Naive thymus-derived CD4-positive, alpha-beta T cell (primary cell): Measurements from ENCODE around the gene CENPV. TPM values are rescaled to one million over a fixed set of nuclear protein-coding genes. Genes with fewer than 3 reads are reported as not detected.
"Not testable (repeated sequence)": the region's sequence is repeated elsewhere in the genome, so short reads cannot be mapped to it uniquely, and the experiment has no call there.

Experiments used
- ATAC-seq: fragments of 150-1000 bp; cut with Tn5 transposase; 2 replicates; pipeline ENCODE4 v1.10.0; 2021; ENCODE audit warnings: mild to moderate bottlenecking, moderate library complexity
- CTCF ChIA-PET: fragments of 350-600 bp; sonication (Branson Sonifier 250); formaldehyde crosslinking; loops from one replicate; lab custom pipeline; 2021; ENCODE audit warnings: antibody characterized with exemption; lab: Charles Lee
- POLR2A ChIA-PET: fragments of 350-600 bp; sonication (Branson Sonifier 250); formaldehyde crosslinking; loops from one replicate; lab custom pipeline; 2021; ENCODE audit warnings: antibody characterized with exemption, inconsistent platforms; lab: Charles Lee
- DNase-seq, 9 donors: peaks; one replicate each; pipeline versions ENCODE4 v3.0.0 to v3.0.0-alpha.2; 2020 to 2022; ENCODE audit warnings: mixed read lengths in 1 of 9
- H3K27ac ChIP-seq: one replicate; pipeline ENCODE4 v1.7.0; 2013; ENCODE audit warnings: mild to moderate bottlenecking, low read depth, low read length, moderate library complexity
- H3K27me3 ChIP-seq, 2 donors: one replicate each; pipeline ENCODE4 v1.7.0; 2013; ENCODE audit warnings: low read length in 2 of 2, mild to moderate bottlenecking in 2 of 2, moderate library complexity in 2 of 2; ENCODE audit not compliant: control insufficient read depth in 2 of 2, insufficient read depth in 2 of 2
- H3K36me3 ChIP-seq, 3 experiments: 1 replicate in 2 of 3; 2 replicates in 1 of 3; pipeline ENCODE4 v1.7.0; 2013; ENCODE audit warnings: low read length in 3 of 3, mild to moderate bottlenecking in 3 of 3, moderate library complexity in 1 of 3; ENCODE audit not compliant: insufficient read depth in 3 of 3, control insufficient read depth in 2 of 3
- H3K4me1 ChIP-seq, 2 donors: one replicate each; pipeline ENCODE4 v1.7.0; 2013; ENCODE audit warnings: low read length in 2 of 2, mild to moderate bottlenecking in 2 of 2, moderate library complexity in 1 of 2; ENCODE audit not compliant: control insufficient read depth in 2 of 2, insufficient read depth in 2 of 2
- H3K4me3 ChIP-seq: 2 replicates; pipeline ENCODE4 v1.7.0; 2013; ENCODE audit warnings: mild to moderate bottlenecking, low read length
- H3K9me3 ChIP-seq, 3 experiments: 1 replicate in 2 of 3; 2 replicates in 1 of 3; pipeline ENCODE4 v1.7.0; 2013; ENCODE audit warnings: low read length in 3 of 3; ENCODE audit not compliant: control insufficient read depth in 2 of 3
- H3K27ac Mint-ChIP-seq, 9 donors: one replicate each; pipeline ENCODE4 v1.8.0; 2020 to 2022; ENCODE audit warnings: mixed read lengths in 9 of 9, mild to moderate bottlenecking in 8 of 9, moderate library complexity in 5 of 9, inconsistent platforms in 2 of 9
- H3K27me3 Mint-ChIP-seq, 5 donors: one replicate each; pipeline ENCODE4 v1.8.0; 2021 to 2022; ENCODE audit warnings: mixed read lengths in 5 of 5, mild to moderate bottlenecking in 1 of 5
- H3K36me3 Mint-ChIP-seq, 5 donors: one replicate each; pipeline ENCODE4 v1.8.0; 2020 to 2022; ENCODE audit warnings: mixed read lengths in 5 of 5, mild to moderate bottlenecking in 3 of 5, inconsistent platforms in 1 of 5
- H3K4me1 Mint-ChIP-seq, 7 donors: one replicate each; pipeline ENCODE4 v1.8.0; 2020 to 2022; ENCODE audit warnings: mixed read lengths in 7 of 7, mild to moderate bottlenecking in 3 of 7, inconsistent platforms in 1 of 7
- H3K4me3 Mint-ChIP-seq, 10 donors: one replicate each; pipeline ENCODE4 v1.8.0; 2020 to 2022; ENCODE audit warnings: mild to moderate bottlenecking in 10 of 10, mixed read lengths in 10 of 10, moderate library complexity in 6 of 10, inconsistent platforms in 2 of 10
- H3K9me3 Mint-ChIP-seq, 11 donors: one replicate each; pipeline ENCODE4 v1.8.0; 2020 to 2022; ENCODE audit warnings: mixed read lengths in 11 of 11, mild to moderate bottlenecking in 4 of 11, inconsistent platforms in 1 of 11, moderate library complexity in 1 of 11
- intact Hi-C, 2 donors: fragments of 100-400 bp; cut with micrococcal nuclease; formaldehyde crosslinking; loops; one replicate each; pipeline ENCODE4 v1.15.1; 2023
- polyA plus RNA-seq, 2 donors: library from polyadenylated mRNA; unstranded; fragments of 300-500 nt; fragmentation: Illumina TruSeq; gene quantifications; one replicate each; pipeline ENCODE4 v1.2.3, GENCODE V29; 2021
- total RNA-seq, 6 experiments: library from RNA in 5 of 6; stranded (reverse) in 5 of 6; gene quantifications; 1 replicate in 5 of 6; 2 replicates in 1 of 6; pipeline ENCODE4 v1.2.3 and lab custom pipeline; 2021 to 2026

CENPV gene
- total and polyA plus RNA-seq, 7 experiments from 2014 or later = 9.8 to 30.3 (median 22.2) TPM

DNA sequence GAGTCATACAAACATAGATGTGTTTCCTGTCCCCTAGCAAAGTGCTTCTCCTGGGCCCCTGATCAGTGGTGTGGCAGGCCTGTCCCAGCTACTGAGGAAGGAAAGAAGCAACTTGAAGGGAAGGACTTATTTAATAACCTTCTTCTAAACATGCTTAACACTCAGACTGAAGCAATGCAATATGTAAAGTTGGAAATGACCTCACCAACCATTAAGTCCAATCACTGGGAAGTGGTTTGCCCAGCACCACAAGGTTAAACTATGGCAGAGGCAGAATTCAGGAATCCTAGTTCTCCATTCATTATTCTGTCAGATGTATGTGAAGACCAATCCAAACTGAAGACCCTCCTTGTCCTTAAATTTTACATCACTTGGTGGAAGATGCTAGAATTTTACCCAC is 39.1 kb downstream of the CENPV start:
- DNase-seq (no peak), ATAC-seq (no peak)
- Histone ChIP-seq H3K4me3 (no peak overlapping the region), H3K27me3 (no peaks in the 10 kb centered on the region), H3K27ac (no peak overlapping the region), H3K4me1 (peaks cover 0 to 5% of the 10 kb centered on the region in 2 donors), H3K9me3 (no peaks in the 10 kb centered on the region), H3K36me3 (peaks cover 0 to 34% (median 3%) of the 10 kb centered on the region in 3 experiments)
- ChIA-PET POLR2A (no interaction called here), CTCF (interaction anchor here (0.6 kb wide), 1 partner anchor 430 kb away, joined by 3 read pairs; no protein-coding TSS in a partner anchor)
- peaks cover 6 to 56% (median 28%) of the 10 kb centered on the region in 5 donors for H3K36me3 Mint-ChIP-seq
- peaks cover 7 to 20% (median 12%) of the 10 kb centered on the region in 7 donors for H3K4me1 Mint-ChIP-seq
- H3K27ac Mint-ChIP-seq = no peak overlapping the region
- H3K4me3 Mint-ChIP-seq = no peak overlapping the region
- intact Hi-C loops = no loop called here
- no peaks in the 10 kb centered on the region for H3K27me3 Mint-ChIP-seq
- peaks cover 0 to 1% (median 0%) of the 10 kb centered on the region in 11 donors for H3K9me3 Mint-ChIP-seq

DNA sequence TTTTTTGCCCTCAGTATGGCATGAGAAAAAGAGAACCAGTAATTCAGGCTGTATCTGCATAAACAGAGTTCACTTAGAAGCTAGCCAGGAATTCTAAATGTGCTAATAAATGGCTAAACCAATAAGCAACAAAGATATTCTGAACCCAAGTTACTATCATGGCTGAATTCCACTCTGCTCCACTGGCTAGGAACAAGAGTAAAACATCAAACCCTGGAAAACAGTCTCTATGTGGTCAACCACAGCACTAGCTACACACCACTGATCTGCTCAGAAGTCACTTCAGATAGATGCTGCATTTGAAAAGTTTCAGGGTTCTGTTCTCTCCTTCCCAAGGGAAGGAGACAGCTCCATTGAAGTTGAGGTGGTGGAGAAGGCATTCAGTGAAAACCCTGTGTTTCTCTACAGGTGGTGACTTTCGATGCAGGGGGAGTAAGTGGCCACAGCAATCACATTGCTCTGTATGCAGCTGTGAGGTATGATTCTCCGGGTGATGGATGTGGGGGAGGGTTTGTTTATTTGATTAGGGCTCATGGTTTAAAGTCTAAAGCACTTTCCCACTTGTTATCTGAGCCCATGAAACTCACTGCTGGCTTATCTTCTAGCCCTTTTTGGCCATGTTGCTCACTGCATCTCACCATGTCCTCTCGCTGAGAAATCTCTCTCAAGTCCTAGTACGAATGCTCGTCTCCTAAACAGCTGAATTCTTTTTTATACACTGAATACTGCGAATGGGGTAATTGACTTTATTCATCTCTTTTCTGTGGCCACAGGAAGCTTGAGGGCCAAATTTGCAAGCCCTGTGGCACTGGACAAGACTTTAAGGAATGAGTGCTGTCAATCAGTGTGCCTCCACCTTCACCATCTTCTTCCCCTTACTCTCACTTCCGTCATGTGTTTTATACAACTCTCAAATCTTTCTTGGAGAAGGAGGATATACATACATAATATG is 39.9 kb downstream of the CENPV start:
- H3K36me3 ChIP-seq = peaks cover 0 to 33% (median 3%) of the 10 kb centered on the region in 3 experiments
- Mint-ChIP-seq H3K4me1 (peaks cover 7 to 20% (median 12%) of the 10 kb centered on the region in 7 donors), H3K27ac (peak overlapping the region in 2 of 9 donors; percentile 37 to 48), H3K36me3 (peaks cover 6 to 56% (median 28%) of the 10 kb centered on the region in 5 donors), H3K4me3 (no peak overlapping the region), H3K9me3 (peaks cover 0 to 1% (median 0%) of the 10 kb centered on the region in 11 donors), H3K27me3 (no peaks in the 10 kb centered on the region)
- CTCF ChIA-PET = no interaction called here
- H3K9me3 ChIP-seq = no peaks in the 10 kb centered on the region
- intact Hi-C loops = no loop called here
- no peak for DNase-seq
- no peak overlapping the region for H3K27ac ChIP-seq
- H3K4me1 ChIP-seq = peaks cover 0 to 5% of the 10 kb centered on the region in 2 donors
- POLR2A ChIA-PET = no interaction called here
- H3K4me3 ChIP-seq = no peak overlapping the region
- no peaks in the 10 kb centered on the region for H3K27me3 ChIP-seq
- no peak for ATAC-seq

DNA sequence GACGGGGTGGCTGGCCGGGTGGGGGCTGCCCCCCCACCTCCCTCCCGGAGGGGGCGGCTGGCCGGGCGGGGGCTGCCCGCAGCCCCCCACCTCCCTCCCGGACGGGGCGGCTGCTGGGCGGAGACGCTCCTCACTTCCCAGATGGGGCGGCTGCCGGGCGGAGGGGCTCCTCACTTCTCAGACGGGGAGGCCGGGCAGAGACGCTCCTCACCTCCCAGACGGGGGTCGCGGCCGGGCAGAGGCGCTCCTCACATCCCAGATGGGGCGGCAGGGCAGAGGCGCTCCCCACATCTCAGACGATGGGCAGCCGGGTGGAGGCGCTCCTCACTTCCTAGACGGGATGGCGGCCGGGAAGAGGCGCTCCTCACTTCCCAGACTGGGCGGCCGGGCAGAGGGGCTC is 41.2 kb downstream of the CENPV start:
- H3K27ac ChIP-seq, H3K27me3 ChIP-seq, H3K9me3 ChIP-seq, DNase-seq, H3K4me3 ChIP-seq, H3K4me1 ChIP-seq, H3K9me3 Mint-ChIP-seq, H3K4me3 Mint-ChIP-seq, H3K27ac Mint-ChIP-seq, H3K27me3 Mint-ChIP-seq, intact Hi-C loops, CTCF ChIA-PET, ATAC-seq: not testable (repeated sequence)
- H3K36me3 ChIP-seq = peaks cover 0 to 29% (median 3%) of the 10 kb centered on the region in 3 experiments
- Mint-ChIP-seq H3K36me3 (peaks cover 6 to 48% (median 23%) of the 10 kb centered on the region in 5 donors), H3K4me1 (peaks cover 7 to 20% (median 12%) of the 10 kb centered on the region in 7 donors)
- POLR2A ChIA-PET = interaction anchor here (0.6 kb wide), 1 partner anchor 375 kb away, joined by 3 read pairs; no protein-coding TSS in a partner anchor

DNA sequence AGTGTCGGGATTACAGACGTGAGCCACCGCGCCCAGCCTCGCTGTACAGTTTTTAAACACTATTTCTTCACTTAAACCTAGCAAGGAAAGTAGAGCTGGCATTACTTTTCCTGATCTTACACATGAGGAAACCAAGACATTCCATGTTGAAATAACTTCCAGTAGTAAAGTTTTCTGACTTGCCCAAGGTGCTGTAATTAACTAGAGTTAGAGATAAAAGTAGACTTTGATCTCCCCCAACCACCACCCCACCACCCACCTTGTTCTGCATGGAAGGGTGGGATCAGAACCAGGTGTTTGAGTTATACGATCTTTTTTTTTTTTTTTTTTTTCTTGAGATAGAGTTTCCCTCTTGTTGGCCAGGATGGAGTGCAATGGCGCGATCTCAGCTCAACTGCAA is 47.1 kb downstream of the CENPV start:
- H3K27me3 Mint-ChIP-seq = no peaks in the 10 kb centered on the region
- H3K9me3 Mint-ChIP-seq = no peaks in the 10 kb centered on the region
- H3K36me3 Mint-ChIP-seq = peaks cover 7 to 25% (median 16%) of the 10 kb centered on the region in 5 donors
- intact Hi-C loops = no loop called here
- H3K27ac ChIP-seq = no peak overlapping the region
- no peak overlapping the region for H3K4me3 Mint-ChIP-seq
- no peak overlapping the region for H3K4me3 ChIP-seq
- no peak overlapping the region for H3K27ac Mint-ChIP-seq
- ATAC-seq = no peak
- ChIA-PET POLR2A (no interaction called here), CTCF (interaction anchor here (1.4 kb wide), 1 partner anchor 8 kb away, joined by 3 read pairs; no protein-coding TSS in a partner anchor)
- peaks cover 5 to 21% (median 13%) of the 10 kb centered on the region in 7 donors for H3K4me1 Mint-ChIP-seq
- peaks cover 0 to 5% of the 10 kb centered on the region in 2 donors for H3K4me1 ChIP-seq
- H3K9me3 ChIP-seq = no peaks in the 10 kb centered on the region
- no peaks in the 10 kb centered on the region for H3K27me3 ChIP-seq
- no peak for DNase-seq
- H3K36me3 ChIP-seq = peaks cover 0 to 26% (median 0%) of the 10 kb centered on the region in 3 experiments

DNA sequence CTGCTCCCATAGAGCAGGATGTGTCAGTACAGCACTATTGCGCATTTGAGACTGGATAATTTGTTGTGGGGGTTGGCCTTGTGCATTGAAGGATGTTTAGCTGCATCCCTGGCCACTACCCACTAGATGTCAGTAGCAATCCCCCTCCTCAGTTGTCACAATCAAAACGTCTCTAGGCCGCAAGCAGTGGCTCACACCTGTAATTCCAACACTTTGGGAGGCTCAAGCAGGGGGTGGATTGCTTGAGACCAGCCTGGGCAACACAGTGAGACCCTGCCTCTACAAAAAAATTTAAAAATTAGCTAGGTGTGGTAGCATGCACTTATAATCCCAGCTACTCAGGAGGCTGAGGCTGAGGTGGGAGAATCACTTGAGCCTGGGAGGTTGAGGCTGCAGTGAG is 48.4 kb downstream of the CENPV start:
- Mint-ChIP-seq H3K4me3 (no peak overlapping the region), H3K36me3 (peaks cover 5 to 16% (median 7%) of the 10 kb centered on the region in 5 donors), H3K9me3 (no peaks in the 10 kb centered on the region), H3K27me3 (no peaks in the 10 kb centered on the region), H3K4me1 (peaks cover 0 to 12% (median 2%) of the 10 kb centered on the region in 7 donors), H3K27ac (peak overlapping the region in 2 of 9 donors; percentile 12 to 59)
- intact Hi-C loops = loop anchor here in 1 of 2 donors (1.0 kb wide), 1 partner anchor 216 kb away; no protein-coding TSS in a partner anchor
- no peaks in the 10 kb centered on the region for H3K4me1 ChIP-seq
- ChIA-PET POLR2A (interaction anchor here (0.6 kb wide), 1 partner anchor 45 kb away, joined by 6 read pairs; no protein-coding TSS in a partner anchor), CTCF (interaction anchor here (0.7 to 1.7 kb wide), 4 partner anchors 9 to 61 kb away, joined by 3 to 7 read pairs (median 6); no protein-coding TSS in a partner anchor)
- DNase-seq (peak in 3 of 9 donors; percentile 14 to 30 (median 18)), ATAC-seq (no peak)
- H3K27ac ChIP-seq = no peak overlapping the region
- H3K27me3 ChIP-seq = no peaks in the 10 kb centered on the region
- H3K36me3 ChIP-seq = peaks cover 0 to 33% (median 0%) of the 10 kb centered on the region in 3 experiments
- no peak overlapping the region for H3K4me3 ChIP-seq
- no peaks in the 10 kb centered on the region for H3K9me3 ChIP-seq

DNA sequence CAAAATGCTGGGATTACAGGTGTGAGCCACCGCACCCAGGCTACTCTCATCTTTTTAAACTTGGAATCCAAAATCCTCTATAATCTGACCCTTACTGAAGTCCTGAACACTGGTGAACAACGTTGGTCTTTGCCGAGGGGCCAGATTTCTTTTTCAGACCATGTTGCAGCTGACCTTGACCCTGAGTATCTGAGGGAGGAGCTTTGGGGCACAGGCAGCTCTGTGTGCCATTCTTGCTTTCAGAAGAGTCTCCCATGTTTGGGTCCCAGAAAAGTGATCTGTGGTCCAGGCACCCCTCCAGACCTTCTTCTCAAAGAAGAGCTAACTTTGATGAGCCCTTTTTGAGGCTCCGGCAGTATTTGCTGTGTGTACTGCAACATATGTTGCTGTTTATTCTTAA is 50.4 kb downstream of the CENPV start:
- ChIA-PET CTCF (interaction anchor here (0.6 to 1.6 kb wide), 2 partner anchors 9 to 60 kb away, joined by 5 to 10 read pairs; no protein-coding TSS in a partner anchor), POLR2A (interaction anchor here (1.5 kb wide), 1 partner anchor 16 kb away, joined by 3 read pairs; no protein-coding TSS in a partner anchor)
- no peak overlapping the region for H3K27ac ChIP-seq
- H3K9me3 Mint-ChIP-seq = no peaks in the 10 kb centered on the region
- H3K4me3 ChIP-seq = no peak overlapping the region
- H3K4me1 ChIP-seq = peaks cover 0 to 9% of the 10 kb centered on the region in 2 donors
- peaks cover 0 to 25% (median 10%) of the 10 kb centered on the region in 7 donors for H3K4me1 Mint-ChIP-seq
- no peak overlapping the region for H3K4me3 Mint-ChIP-seq
- peaks cover 5 to 15% (median 7%) of the 10 kb centered on the region in 5 donors for H3K36me3 Mint-ChIP-seq
- no peak for DNase-seq
- H3K27me3 ChIP-seq = no peaks in the 10 kb centered on the region
- intact Hi-C loops = no loop called here
- no peak overlapping the region for H3K27ac Mint-ChIP-seq
- no peak for ATAC-seq
- peaks cover 0 to 33% (median 0%) of the 10 kb centered on the region in 3 experiments for H3K36me3 ChIP-seq
- no peaks in the 10 kb centered on the region for H3K27me3 Mint-ChIP-seq
- no peaks in the 10 kb centered on the region for H3K9me3 ChIP-seq
